Omental fat pad (tissue), 4 donors: Measurements from ENCODE around the gene RIC1. TPM values are rescaled to one million over a fixed set of nuclear protein-coding genes. Genes with fewer than 3 reads are reported as not detected.
A peak's percentile ranks its signal among the peaks of the same experiment; 100 is the strongest.

ENCODE experiments used
- ATAC-seq: fragments of 150-250 bp; one replicate; pipeline ENCODE4 v1.9.1; 2016; ENCODE audit warnings: mild to moderate bottlenecking, moderate library complexity; ENCODE audit not compliant: low FRiP score
- DNase-seq: peaks from one replicate; pipeline ENCODE4 v3.0.0-alpha.2; 2019; ENCODE audit warnings: low spot score
- total RNA-seq, 4 donors: library from RNA; depleted of rRNA; stranded (reverse); fragments of >200 nt; gene quantifications; one replicate each; pipeline ENCODE4 v1.1.0, GENCODE V29; 2016
- TF ChIP-seq, protein P1 (sequence below), 3 donors: fragments of 450-650 bp; IDR thresholded peaks; one replicate each; pipeline ENCODE4 v1.5.1; 2016 to 2017; ENCODE audit warnings: antibody characterized with exemption in 3 of 3, mild to moderate bottlenecking in 3 of 3, moderate library complexity in 2 of 3

Gene RIC1
- total RNA-seq, 4 donors from 2014 or later = 27.4 to 62.3 (median 36.1) TPM

DNA sequence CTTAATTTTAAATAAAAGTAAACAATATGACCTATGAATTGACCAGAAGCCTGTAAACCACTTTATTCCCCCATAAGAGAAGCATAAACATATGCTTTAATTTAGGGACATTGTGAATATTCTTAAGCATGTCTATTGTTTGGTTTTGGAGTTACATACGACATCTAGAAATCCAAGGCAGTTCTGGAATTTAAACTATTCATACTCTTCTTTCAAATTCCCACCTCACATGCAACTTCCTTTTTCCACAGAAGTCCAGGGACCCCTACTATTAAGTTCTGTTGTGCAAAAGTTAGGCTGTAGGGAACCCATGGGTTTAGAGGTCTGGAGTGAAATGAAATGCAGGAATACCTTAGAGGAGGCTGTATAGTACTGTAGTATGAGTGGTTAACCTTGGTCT lies 2.1 kb downstream of the RIC1 start:
- TF ChIP-seq, protein P1, sequence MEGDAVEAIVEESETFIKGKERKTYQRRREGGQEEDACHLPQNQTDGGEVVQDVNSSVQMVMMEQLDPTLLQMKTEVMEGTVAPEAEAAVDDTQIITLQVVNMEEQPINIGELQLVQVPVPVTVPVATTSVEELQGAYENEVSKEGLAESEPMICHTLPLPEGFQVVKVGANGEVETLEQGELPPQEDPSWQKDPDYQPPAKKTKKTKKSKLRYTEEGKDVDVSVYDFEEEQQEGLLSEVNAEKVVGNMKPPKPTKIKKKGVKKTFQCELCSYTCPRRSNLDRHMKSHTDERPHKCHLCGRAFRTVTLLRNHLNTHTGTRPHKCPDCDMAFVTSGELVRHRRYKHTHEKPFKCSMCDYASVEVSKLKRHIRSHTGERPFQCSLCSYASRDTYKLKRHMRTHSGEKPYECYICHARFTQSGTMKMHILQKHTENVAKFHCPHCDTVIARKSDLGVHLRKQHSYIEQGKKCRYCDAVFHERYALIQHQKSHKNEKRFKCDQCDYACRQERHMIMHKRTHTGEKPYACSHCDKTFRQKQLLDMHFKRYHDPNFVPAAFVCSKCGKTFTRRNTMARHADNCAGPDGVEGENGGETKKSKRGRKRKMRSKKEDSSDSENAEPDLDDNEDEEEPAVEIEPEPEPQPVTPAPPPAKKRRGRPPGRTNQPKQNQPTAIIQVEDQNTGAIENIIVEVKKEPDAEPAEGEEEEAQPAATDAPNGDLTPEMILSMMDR (IDR thresholded peaks at IDR 0.05) = no peak
- DNase-seq (no peak), ATAC-seq (no peak)

DNA sequence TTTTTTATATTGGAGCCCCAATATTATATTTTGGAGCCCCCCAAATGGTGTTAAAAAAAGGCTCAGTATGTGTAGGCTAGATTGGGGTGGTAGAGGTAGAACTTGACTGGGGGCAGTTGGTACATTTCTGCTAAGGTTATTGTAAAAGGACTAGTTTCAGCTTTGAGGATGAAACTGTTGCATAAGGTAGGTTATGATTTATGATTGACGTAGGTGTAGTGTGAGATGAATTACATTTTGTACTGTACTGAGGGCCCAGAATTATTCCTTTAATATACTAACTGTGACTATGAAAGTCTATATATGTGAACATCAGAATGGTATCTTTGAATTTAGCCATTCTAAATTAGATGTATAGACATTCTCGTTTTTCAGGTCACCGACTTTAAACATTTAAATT lies 3.6 kb downstream of the RIC1 start:
- TF ChIP-seq, protein P1 (IDR thresholded peaks at IDR 0.05) = no peak

DNA sequence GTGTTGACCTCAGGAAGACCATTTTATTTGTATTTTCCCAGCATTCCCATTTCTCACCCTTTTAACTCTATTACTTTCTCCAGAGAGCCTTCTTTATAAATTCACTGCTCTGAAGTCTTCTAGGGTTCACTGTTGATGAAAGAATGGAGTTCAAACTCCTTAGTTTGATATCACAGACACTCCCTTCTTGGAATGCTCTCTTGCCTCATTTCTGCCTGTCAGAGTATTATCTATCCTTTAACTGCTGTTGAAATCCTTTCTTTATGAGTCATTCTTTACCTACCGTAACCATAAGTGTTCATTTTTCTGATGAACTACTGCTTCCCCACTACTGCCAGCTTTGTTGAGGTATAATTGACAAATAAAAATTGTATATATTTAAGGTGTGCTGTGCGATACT lies 4.3 kb downstream of the RIC1 start:
- TF ChIP-seq, protein P1 (IDR thresholded peaks at IDR 0.05) = no peak
- peak; percentile 8 for ATAC-seq

More for the DNA sequence above, 3.6 kb downstream of the RIC1 start:
- ATAC-seq = no peak
- no peak for DNase-seq

DNA sequence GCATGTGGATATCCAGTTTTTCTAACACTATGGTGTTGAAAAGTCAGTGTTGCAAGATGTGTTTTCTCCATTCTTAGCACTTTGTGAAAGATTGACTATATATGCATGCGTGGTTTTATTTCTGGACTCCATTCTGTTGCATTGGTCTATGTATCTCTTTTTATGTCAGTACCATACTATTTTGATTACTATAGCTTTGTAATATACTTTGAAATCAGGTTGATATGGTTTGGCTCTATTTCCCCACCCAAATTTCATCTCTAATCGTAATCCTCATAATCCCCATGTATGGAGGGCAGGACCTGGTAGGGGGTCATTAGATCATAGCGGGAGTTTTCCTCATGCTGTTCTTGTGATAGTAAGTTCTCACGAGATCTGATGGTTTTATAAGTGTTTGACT lies 6.5 kb downstream of the RIC1 start:
- no peak for DNase-seq
- TF ChIP-seq, protein P1 (IDR thresholded peaks at IDR 0.05) = no peak
- ATAC-seq = no peak

More for the DNA sequence above, 4.3 kb downstream of the RIC1 start:
- no peak for DNase-seq

DNA sequence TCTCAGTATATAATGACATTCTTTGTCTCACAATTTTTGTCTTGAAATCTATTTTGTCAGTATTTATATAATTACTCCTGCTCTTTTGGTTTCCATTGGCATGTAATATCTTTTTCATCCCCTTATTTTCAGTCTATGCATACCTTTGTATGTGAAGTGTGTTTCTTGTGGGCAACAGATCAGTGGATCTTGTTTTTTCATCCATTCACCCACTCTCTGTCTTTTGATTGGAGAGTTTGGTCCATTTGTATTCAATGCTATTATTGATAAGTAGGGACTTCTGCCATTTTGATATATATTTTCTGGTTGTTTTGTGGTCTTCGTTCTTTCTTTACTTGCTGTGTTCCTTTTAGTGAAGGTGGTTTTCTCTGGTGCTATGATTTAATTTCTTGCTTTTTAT lies 10.9 kb downstream of the RIC1 start:
- DNase-seq (no peak), ATAC-seq (no peak)
- TF ChIP-seq, protein P1 (IDR thresholded peaks at IDR 0.05) = no peak

DNA sequence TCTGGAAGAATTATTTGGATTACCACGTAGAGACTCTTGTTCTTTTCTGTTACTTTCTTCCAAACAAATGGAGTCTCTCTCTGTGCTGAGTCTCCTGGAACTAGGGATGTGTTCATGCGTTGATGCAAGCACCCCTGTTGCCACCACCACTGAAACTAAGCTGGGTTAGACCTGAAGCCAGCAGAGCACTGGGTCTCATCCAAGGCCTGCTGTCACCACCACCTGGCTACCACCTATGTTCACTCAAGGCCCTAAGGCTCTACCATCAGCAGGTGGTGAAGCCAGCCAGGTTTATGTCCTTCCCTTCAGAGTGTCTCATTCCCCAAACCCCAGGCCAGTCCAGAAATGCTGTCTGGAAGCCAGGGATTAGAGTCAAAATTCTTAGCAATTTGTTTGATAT lies 13.3 kb downstream of the RIC1 start:
- TF ChIP-seq, protein P1 (IDR thresholded peaks at IDR 0.05) = no peak
- no peak for DNase-seq

DNA sequence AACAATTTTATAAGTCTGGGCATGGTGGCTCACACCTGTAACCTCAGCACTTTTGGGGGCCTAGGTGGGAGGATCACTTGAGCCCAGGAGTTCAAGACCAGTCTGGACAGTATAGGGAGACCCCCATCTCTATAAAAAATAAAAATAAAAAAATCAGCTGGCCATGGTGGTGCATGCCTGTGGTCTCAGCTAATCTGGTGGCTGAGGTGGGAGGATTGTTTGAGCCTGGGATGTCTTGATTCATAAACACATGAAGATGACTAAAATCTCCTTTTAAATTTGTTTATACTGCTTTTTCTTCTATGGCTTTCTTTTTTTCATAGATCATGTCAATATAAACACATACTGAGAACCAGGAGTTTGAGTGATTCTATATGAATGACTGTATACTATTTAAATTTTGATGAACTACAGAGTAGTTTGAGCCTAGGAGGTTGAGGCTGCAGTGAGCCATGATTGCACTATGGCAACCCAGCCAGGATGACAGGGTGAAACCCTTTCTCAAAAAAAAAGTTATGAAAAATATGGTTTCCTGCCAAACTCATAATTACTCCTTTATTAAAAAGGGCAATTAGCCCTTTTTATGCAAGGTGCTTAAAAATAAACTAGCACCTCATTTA lies 14.2 kb downstream of the RIC1 start:
- ATAC-seq (no peak), DNase-seq (no peak)

More for the DNA sequence above, 13.3 kb downstream of the RIC1 start:
- no peak for ATAC-seq

More for the DNA sequence above, 14.2 kb downstream of the RIC1 start:
- TF ChIP-seq, protein P1 (IDR thresholded peaks at IDR 0.05) = no peak
